HepG2 (cell line): ENCODE data around the gene BET1. TPM values are rescaled to one million over a fixed set of nuclear protein-coding genes. Genes with fewer than 3 reads are reported as not detected.

Experiments used
- ARNT ChIP-seq: fragments of 450-650 bp; IDR thresholded peaks from 2 replicates; pipeline ENCODE4 v1.6.1; 2017
- CHD2 ChIP-seq: IDR thresholded peaks from 2 replicates; pipeline ENCODE4 v1.6.1; 2011; ENCODE audit warnings: low read depth, low read length, improper control_type of control experiment
- ELF1 ChIP-seq: sonication (generic); formaldehyde crosslinking; IDR thresholded peaks from 2 replicates; pipeline ENCODE4 v1.4.0; 2020; ENCODE audit warnings: missing genetic modification reagents
- MBNL3 ChIP-seq: fragments of 250-450 bp; sonication (Bioruptor Pico); conservative IDR thresholded peaks from 2 replicates; pipeline ENCODE4 v1.8.0; 2022; ENCODE audit warnings: mild to moderate bottlenecking, inconsistent platforms
- NFIB ChIP-seq: sonication (generic); formaldehyde crosslinking; IDR thresholded peaks from 2 replicates; pipeline ENCODE4 v1.9.0; 2021; ENCODE audit warnings: missing genetic modification reagents, mild to moderate bottlenecking, borderline replicate concordance
- PHB2 ChIP-seq: fragments of 450-650 bp; IDR thresholded peaks from 2 replicates; pipeline ENCODE4 v1.6.1; 2018; ENCODE audit not compliant: partially characterized antibody
- SMAD1 ChIP-seq: sonication (generic); formaldehyde crosslinking; IDR thresholded peaks from 2 replicates; pipeline ENCODE4 v1.4.0; 2020; ENCODE audit warnings: missing genetic modification reagents, low read depth, mild to moderate bottlenecking, borderline replicate concordance
- TEF ChIP-seq: sonication (generic); formaldehyde crosslinking; IDR thresholded peaks from 2 replicates; pipeline ENCODE4 v1.5.0; 2020; ENCODE audit warnings: missing genetic modification reagents
- ZBTB20 ChIP-seq: sonication (generic); formaldehyde crosslinking; IDR thresholded peaks from 2 replicates; pipeline ENCODE4 v1.8.1; 2023; ENCODE audit warnings: missing genetic modification reagents, low read depth, mild to moderate bottlenecking, borderline replicate concordance
- ZBTB3 ChIP-seq: sonication (generic); formaldehyde crosslinking; IDR thresholded peaks from 2 replicates; pipeline ENCODE4 v1.4.0; 2020; ENCODE audit warnings: low read depth, mild to moderate bottlenecking, moderate library complexity, missing genetic modification reagents, borderline replicate concordance
- ZBTB7B ChIP-seq: sonication (generic); formaldehyde crosslinking; IDR thresholded peaks from 2 replicates; pipeline ENCODE4 v1.4.0; 2020; ENCODE audit warnings: missing genetic modification reagents
- ZNF234 ChIP-seq: sonication (generic); formaldehyde crosslinking; conservative IDR thresholded peaks from 2 replicates; pipeline ENCODE4 v1.5.1; 2020; ENCODE audit warnings: mild to moderate bottlenecking, missing genetic modification reagents
- ZNF580 ChIP-seq: IDR thresholded peaks from 2 replicates; pipeline ENCODE4 v1.6.1; 2016; ENCODE audit warnings: low read depth, borderline replicate concordance
- ZNF775 ChIP-seq: sonication (generic); formaldehyde crosslinking; IDR thresholded peaks from 2 replicates; pipeline ENCODE4 v1.4.0; 2020; ENCODE audit warnings: missing genetic modification reagents, mild to moderate bottlenecking, moderate library complexity, borderline replicate concordance
- polyA plus RNA-seq, 8 experiments: library from polyadenylated mRNA; depleted of rRNA in 3 of 8; stranded (reverse) in 7 of 8; unstranded in 1 of 8; fragments of >200 nt; fragmentation: Illumina TruSeq in 4 of 8; extraction: Trizol in 4 of 8; gene quantifications; 2 replicates each; pipeline versions ENCODE4 v1.2.1 to v1.2.3, GENCODE V29; 2011 to 2016; ENCODE audit warnings: low read depth in 4 of 8, missing spikeins in 1 of 8, mixed read lengths in 1 of 8; ENCODE audit not compliant: insufficient read depth in 1 of 8
- total RNA-seq, 5 experiments: library from RNA; depleted of rRNA; stranded (reverse); fragments of >200 nt; fragmentation: Illumina TruSeq; extraction: Trizol; gene quantifications; 2 replicates each; pipeline ENCODE4 v1.2.3, GENCODE V29; 2016; ENCODE audit warnings: low read depth in 1 of 5
- TF ChIP-seq, protein P1 (sequence below), 2 experiments: fragments of 450-650 bp in 1 of 2; sonication (generic) in 1 of 2; formaldehyde crosslinking in 1 of 2; IDR thresholded peaks; 2 replicates each; pipeline versions ENCODE4 v1.6.1 to v1.8.0; 2016 to 2022; ENCODE audit warnings: antibody characterized with exemption in 1 of 2, mild to moderate bottlenecking in 1 of 2, missing genetic modification reagents in 1 of 2
- TF ChIP-seq, protein P2 (sequence below): sonication (generic); formaldehyde crosslinking; IDR thresholded peaks from 2 replicates; pipeline ENCODE4 v1.4.0; 2020; ENCODE audit warnings: mild to moderate bottlenecking, low read depth, missing genetic modification reagents

BET1 gene
- total and polyA plus RNA-seq, 2 of the 13 experiments (the other 11 are each of a cell fraction or from before 2014, with no cell fraction given): 23.8 to 33.7 TPM

GRCh38 chr7:94004024-94004951, at the start of gene BET1 (continued):
- TF ChIP-seq ZBTB7B (CRISPR knock-in tag): peak; percentile 50; the same call in 1 of the 2 replicates
- TF ChIP-seq TEF (CRISPR knock-in tag): no peak
- peak; percentile 85 for TF ChIP-seq ZBTB3 (CRISPR knock-in tag)
- no peak for TF ChIP-seq PHB2
- TF ChIP-seq, protein P1, sequence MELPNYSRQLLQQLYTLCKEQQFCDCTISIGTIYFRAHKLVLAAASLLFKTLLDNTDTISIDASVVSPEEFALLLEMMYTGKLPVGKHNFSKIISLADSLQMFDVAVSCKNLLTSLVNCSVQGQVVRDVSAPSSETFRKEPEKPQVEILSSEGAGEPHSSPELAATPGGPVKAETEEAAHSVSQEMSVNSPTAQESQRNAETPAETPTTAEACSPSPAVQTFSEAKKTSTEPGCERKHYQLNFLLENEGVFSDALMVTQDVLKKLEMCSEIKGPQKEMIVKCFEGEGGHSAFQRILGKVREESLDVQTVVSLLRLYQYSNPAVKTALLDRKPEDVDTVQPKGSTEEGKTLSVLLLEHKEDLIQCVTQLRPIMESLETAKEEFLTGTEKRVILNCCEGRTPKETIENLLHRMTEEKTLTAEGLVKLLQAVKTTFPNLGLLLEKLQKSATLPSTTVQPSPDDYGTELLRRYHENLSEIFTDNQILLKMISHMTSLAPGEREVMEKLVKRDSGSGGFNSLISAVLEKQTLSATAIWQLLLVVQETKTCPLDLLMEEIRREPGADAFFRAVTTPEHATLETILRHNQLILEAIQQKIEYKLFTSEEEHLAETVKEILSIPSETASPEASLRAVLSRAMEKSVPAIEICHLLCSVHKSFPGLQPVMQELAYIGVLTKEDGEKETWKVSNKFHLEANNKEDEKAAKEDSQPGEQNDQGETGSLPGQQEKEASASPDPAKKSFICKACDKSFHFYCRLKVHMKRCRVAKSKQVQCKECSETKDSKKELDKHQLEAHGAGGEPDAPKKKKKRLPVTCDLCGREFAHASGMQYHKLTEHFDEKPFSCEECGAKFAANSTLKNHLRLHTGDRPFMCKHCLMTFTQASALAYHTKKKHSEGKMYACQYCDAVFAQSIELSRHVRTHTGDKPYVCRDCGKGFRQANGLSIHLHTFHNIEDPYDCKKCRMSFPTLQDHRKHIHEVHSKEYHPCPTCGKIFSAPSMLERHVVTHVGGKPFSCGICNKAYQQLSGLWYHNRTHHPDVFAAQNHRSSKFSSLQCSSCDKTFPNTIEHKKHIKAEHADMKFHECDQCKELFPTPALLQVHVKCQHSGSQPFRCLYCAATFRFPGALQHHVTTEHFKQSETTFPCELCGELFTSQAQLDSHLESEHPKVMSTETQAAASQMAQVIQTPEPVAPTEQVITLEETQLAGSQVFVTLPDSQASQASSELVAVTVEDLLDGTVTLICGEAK (IDR thresholded peaks at IDR 0.05): no peak
- TF ChIP-seq, protein P1 (CRISPR knock-in tag; IDR thresholded peaks at IDR 0.05): peak; percentile 84
- no peak for TF ChIP-seq NFIB (CRISPR knock-in tag)
- 0 out of 2 replicates have a peak, but pooled peaks have one; percentile 29 for TF ChIP-seq SMAD1 (CRISPR knock-in tag)
- TF ChIP-seq ELF1 (CRISPR knock-in tag): peak; percentile 79
- no peak for TF ChIP-seq ARNT
- no peak for TF ChIP-seq ZNF234 (CRISPR knock-in tag)
- 0 out of 2 replicates have a peak, but pooled peaks have one; percentile 58 for TF ChIP-seq ZNF580
- TF ChIP-seq ZNF775 (CRISPR knock-in tag): 0 out of 2 replicates have a peak, but pooled peaks have one; percentile 64
- TF ChIP-seq CHD2: 0 out of 2 replicates have a peak, but pooled peaks have one; percentile 11
- no peak for TF ChIP-seq MBNL3 (CRISPR knock-in tag)
- TF ChIP-seq, protein P2, sequence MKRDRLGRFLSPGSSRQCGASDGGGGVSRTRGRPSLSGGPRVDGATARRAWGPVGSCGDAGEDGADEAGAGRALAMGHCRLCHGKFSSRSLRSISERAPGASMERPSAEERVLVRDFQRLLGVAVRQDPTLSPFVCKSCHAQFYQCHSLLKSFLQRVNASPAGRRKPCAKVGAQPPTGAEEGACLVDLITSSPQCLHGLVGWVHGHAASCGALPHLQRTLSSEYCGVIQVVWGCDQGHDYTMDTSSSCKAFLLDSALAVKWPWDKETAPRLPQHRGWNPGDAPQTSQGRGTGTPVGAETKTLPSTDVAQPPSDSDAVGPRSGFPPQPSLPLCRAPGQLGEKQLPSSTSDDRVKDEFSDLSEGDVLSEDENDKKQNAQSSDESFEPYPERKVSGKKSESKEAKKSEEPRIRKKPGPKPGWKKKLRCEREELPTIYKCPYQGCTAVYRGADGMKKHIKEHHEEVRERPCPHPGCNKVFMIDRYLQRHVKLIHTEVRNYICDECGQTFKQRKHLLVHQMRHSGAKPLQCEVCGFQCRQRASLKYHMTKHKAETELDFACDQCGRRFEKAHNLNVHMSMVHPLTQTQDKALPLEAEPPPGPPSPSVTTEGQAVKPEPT (CRISPR knock-in tag): 0 out of 2 replicates have a peak, but pooled peaks have one; percentile 48
- no peak; the same call in 1 of the 2 replicates for TF ChIP-seq ZBTB20 (CRISPR knock-in tag)
